Esophagus muscularis mucosa (tissue), 4 donors: ENCODE measurements around the gene MYOM3. TPM values are rescaled to one million over a fixed set of nuclear protein-coding genes. Genes with fewer than 3 reads are reported as not detected.
"Not testable (repeated sequence)": the region's sequence is repeated elsewhere in the genome, so short reads cannot be mapped to it uniquely, and the experiment has no call there.

Experiments used
- DNase-seq: peaks from one replicate; pipeline ENCODE4 v3.0.0-alpha.2; 2017; ENCODE audit errors: extremely low spot score
- H3K27ac ChIP-seq, 4 donors: fragments of 200-600 bp; sonication (generic); replicated peaks in 1 of 4; 1 replicate in 3 of 4; 2 replicates in 1 of 4; pipeline ENCODE4 v1.5.1; 2016 to 2019; ENCODE audit warnings: mild to moderate bottlenecking in 1 of 4
- H3K27me3 ChIP-seq, 4 donors: fragments of 200-600 bp; sonication (generic); one replicate each; pipeline versions ENCODE4 v1.5.1 to v1.6.0; 2016 to 2019
- H3K36me3 ChIP-seq, 4 donors: fragments of 200-600 bp; sonication (generic); one replicate each; pipeline ENCODE4 v1.5.1; 2016 to 2019
- H3K4me1 ChIP-seq, 4 donors: fragments of 200-600 bp; sonication (generic); one replicate each; pipeline ENCODE4 v1.5.1; 2016 to 2019
- H3K4me3 ChIP-seq, 4 donors: fragments of 200-600 bp; sonication (generic); 1 replicate in 2 of 4; 2 replicates in 2 of 4; pipeline ENCODE4 v1.5.1; 2016 to 2019; ENCODE audit warnings: mild to moderate bottlenecking in 4 of 4, moderate library complexity in 1 of 4
- H3K9me3 ChIP-seq, 4 donors: fragments of 200-600 bp; sonication (generic); 1 replicate in 3 of 4; 2 replicates in 1 of 4; pipeline ENCODE4 v1.5.1; 2016 to 2019
- CTCF ChIP-seq, 3 experiments: fragments of 200-600 bp in 2 of 3; fragments of 450-650 bp in 1 of 3; sonication (generic) in 2 of 3; IDR thresholded peaks; one replicate each; pipeline ENCODE4 v1.5.1; 2017 to 2019; ENCODE audit warnings: antibody characterized with exemption in 3 of 3, mild to moderate bottlenecking in 2 of 3, moderate library complexity in 1 of 3
- EP300 ChIP-seq: sonication (generic); formaldehyde crosslinking; IDR thresholded peaks from one replicate; pipeline ENCODE4 v1.6.1; 2017; ENCODE audit warnings: antibody characterized with exemption
- POLR2A ChIP-seq: fragments of 450-650 bp; IDR thresholded peaks from one replicate; pipeline ENCODE4 v1.6.1; 2017; ENCODE audit warnings: antibody characterized with exemption, moderate library complexity, mild to moderate bottlenecking, low read depth
- POLR2AphosphoS5 ChIP-seq, 2 donors: sonication (generic); formaldehyde crosslinking; IDR thresholded peaks; one replicate each; pipeline ENCODE4 v1.6.1; 2017; ENCODE audit warnings: antibody characterized with exemption in 2 of 2
- WGBS: methylation state at CpG from one replicate; pipeline ENCODE4 v1.1.5; 2018; 5-methylcytosine and 5-hydroxymethylcytosine counted together
- intact Hi-C: fragments of 100-400 bp; cut with DNase I; formaldehyde crosslinking; loops from one replicate; pipeline ENCODE4 v1.15.1; 2023
- total RNA-seq, 4 donors: library from RNA; depleted of rRNA; stranded (reverse); fragments of >200 nt; gene quantifications; one replicate each; pipeline versions ENCODE4 v1.1.0 to v1.2.1, GENCODE V29; 2016

MYOM3 gene
- total RNA-seq, 4 donors from 2014 or later, result 0.17 to 2.5 (median 1.4) TPM

- intact Hi-C loops, result no loop called here
- no peaks in the 10 kb centered on the region for H3K36me3 ChIP-seq
- no peak for TF ChIP-seq CTCF (IDR thresholded peaks at IDR 0.05)
- no peak for TF ChIP-seq POLR2AphosphoS5 (IDR thresholded peaks at IDR 0.05)
- TF ChIP-seq POLR2A, result no peak
- no peak for TF ChIP-seq EP300
- H3K27me3 ChIP-seq, result no peaks in the 10 kb centered on the region
- H3K27ac ChIP-seq, result peak overlapping the region in 2 of 4 donors; percentile 21 to 58
- no peak overlapping the region for H3K4me3 ChIP-seq
- H3K4me1 ChIP-seq, result peaks cover 7 to 34% (median 22%) of the 10 kb centered on the region in 4 donors
- 45% methylated on average over 7 of the region's 7 CpGs for WGBS
- DNase-seq, result no peak
- H3K9me3 ChIP-seq, result no peaks in the 10 kb centered on the region
Measured at GRCh38 chr1:24051206-24051945, 60.6 kb downstream of the MYOM3 start.

DNA sequence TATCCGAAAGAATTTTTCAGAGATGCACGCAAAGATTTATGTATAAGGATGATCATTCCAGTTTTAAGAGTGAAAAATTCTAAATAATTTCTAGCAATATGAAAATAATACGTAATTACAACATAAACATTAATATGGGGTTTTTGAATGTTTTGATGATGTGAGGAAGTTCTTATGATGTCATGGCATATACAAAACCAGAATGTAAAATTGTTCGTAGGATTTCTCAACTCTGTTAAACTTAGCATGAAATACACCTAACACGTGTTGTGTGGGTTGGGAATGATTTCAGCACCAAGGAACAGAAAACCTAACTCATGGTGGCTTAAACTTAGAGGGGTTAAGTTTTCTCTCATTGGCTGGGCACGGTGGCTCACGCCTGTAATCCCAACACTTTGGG is 62.2 kb downstream of the MYOM3 start:
- H3K36me3 ChIP-seq, result no peaks in the 10 kb centered on the region
- peaks cover 16 to 44% (median 31%) of the 10 kb centered on the region in 4 donors for H3K4me1 ChIP-seq
- no peaks in the 10 kb centered on the region for H3K27me3 ChIP-seq
- H3K27ac ChIP-seq, result no peak overlapping the region
- H3K9me3 ChIP-seq, result no peaks in the 10 kb centered on the region
- intact Hi-C loops, result no loop called here
- DNase-seq, result no peak
- TF ChIP-seq EP300 (no peak), POLR2AphosphoS5 (IDR thresholded peaks at IDR 0.05) (no peak), CTCF (IDR thresholded peaks at IDR 0.05) (no peak), POLR2A (no peak)
- 95% methylated on average over 7 of the region's 7 CpGs for WGBS
- no peak overlapping the region for H3K4me3 ChIP-seq

DNA sequence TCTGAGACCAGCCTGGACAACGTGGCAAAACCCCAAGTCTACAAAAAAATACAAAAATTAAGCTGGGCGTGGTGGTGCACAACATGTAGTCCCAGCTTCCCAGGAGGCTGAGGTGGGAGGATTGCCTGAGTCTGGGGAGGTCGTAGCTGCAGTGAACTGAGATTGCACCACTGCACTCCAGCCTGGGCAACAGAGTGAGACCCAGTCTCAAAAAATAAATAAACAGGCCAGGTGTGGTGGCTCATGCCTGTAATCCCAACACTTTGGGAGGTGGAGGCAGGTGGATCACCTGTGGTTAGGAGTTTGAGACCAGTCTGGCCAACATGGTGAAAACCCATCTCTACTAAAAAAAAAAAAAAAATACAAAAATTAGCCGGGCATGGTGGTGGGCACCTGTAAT is 63.0 kb downstream of the MYOM3 start:
- 79% methylated on average over 4 of the region's 4 CpGs for WGBS
- H3K4me3 ChIP-seq, H3K9me3 ChIP-seq, DNase-seq, intact Hi-C loops, H3K36me3 ChIP-seq, H3K27ac ChIP-seq, H3K27me3 ChIP-seq: not testable (repeated sequence)
- H3K4me1 ChIP-seq, result peaks cover 16 to 44% (median 31%) of the 10 kb centered on the region in 4 donors

- TF ChIP-seq EP300, result no peak
- TF ChIP-seq POLR2A, result no peak
- TF ChIP-seq CTCF (IDR thresholded peaks at IDR 0.05), result no peak
- TF ChIP-seq POLR2AphosphoS5 (IDR thresholded peaks at IDR 0.05), result no peak
- WGBS, result 91% methylated on average over 6 of the region's 6 CpGs
- Histone ChIP-seq H3K4me3 (no peak overlapping the region), H3K36me3 (no peaks in the 10 kb centered on the region), H3K9me3 (no peaks in the 10 kb centered on the region), H3K27me3 (no peaks in the 10 kb centered on the region), H3K27ac (no peak overlapping the region), H3K4me1 (peaks cover 16 to 44% (median 31%) of the 10 kb centered on the region in 4 donors)
- DNase-seq, result no peak
- intact Hi-C loops, result no loop called here
Measured at GRCh38 chr1:24048205-24048869, 63.6 kb downstream of the MYOM3 start.

DNA sequence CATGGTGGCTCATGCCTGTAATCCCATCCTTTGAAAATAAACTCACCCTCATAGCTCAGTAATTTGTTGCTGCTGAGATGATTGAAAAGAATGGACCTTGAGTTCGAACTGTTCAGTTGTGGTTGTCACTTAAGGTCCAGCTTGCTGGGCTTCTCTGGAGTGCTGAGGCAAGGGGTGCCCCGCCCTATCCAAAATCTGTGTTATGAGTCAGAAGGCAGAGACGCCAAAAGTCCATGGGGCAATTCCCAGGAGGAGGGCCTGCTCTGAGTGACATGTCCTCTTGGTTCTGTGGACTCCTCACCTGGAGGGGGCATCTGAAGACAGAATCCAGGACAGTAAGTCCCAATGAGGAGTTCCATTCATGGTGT is 64.8 kb downstream of the MYOM3 start:
- TF ChIP-seq EP300 (no peak), POLR2AphosphoS5 (IDR thresholded peaks at IDR 0.05) (no peak), CTCF (IDR thresholded peaks at IDR 0.05) (no peak), POLR2A (no peak)

More for the DNA sequence above, 64.8 kb downstream of the MYOM3 start:
- Histone ChIP-seq H3K27me3 (no peaks in the 10 kb centered on the region), H3K4me1 (peaks cover 16 to 35% (median 27%) of the 10 kb centered on the region in 4 donors), H3K4me3 (no peak overlapping the region), H3K36me3 (no peaks in the 10 kb centered on the region), H3K27ac (peak overlapping the region; percentile 51 to 76 (median 62)), H3K9me3 (no peaks in the 10 kb centered on the region)
- intact Hi-C loops, result no loop called here
- no peak for DNase-seq
- WGBS, result 36% methylated on average over 3 of the region's 3 CpGs
